GM19025 (cell line): Measurements from ENCODE around the gene ODF4.

Experiments
- ATAC-seq: cut with Tn5 transposase; IDR thresholded peaks from one replicate; pipeline ENCODE4 v1.9.1; 2021; ENCODE audit warnings: mild to moderate bottlenecking, low read depth, moderate library complexity; ENCODE audit not compliant: unreplicated experiment

ODF4 gene

DNA sequence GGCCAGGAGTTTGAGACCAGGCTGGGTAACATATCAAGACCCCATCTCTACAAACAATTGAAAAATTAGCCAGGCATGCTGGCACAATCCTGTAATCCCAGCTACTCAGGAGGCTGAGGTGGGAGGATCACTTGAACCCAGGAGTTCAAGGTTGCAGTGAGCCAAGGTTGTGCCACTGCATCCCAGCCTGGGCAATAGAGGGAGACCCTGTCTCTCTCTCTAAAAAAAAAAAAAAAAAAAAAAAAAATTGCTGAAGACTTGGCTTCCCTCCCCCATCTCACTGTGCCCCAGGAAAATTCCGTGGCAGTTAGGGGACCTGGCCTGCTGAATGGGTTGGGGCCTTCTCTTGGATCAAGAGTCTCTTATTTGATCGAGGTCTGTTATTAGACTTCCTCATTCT lies at the start of gene ODF4:
TSS of gene ODF4 (plus strand) at position 301 of the 400 bp plus-strand sequence. CDS start 212 bp downstream, outside the sequence.
- ATAC-seq = no peak

DNA sequence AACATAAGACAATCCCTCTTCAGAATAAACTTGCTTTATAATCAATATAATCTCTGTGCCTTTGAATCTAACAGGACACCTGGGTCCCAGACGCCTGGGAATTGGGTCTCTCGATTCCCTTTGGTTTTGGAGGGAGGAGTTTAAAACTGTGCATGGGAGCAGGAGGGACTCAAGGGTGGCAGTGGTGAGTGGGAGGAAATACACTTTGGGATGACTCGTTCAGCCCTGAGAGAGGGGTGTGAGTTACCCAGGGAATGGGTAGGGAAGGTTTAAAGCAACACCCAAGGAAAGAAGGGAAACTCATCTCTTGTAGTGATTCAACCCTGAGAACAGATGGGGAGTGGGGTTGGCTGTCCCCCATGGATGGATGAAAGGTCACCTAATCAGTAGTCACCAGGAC lies 49.6 kb upstream of the ODF4 start:
- no peak for ATAC-seq

- ATAC-seq = no peak
These were observed 46.8 kb upstream of the ODF4 start for GRCh38 chr17:8292639-8293395.

- ATAC-seq = no peak
These were observed 45.3 kb upstream of the ODF4 start for GRCh38 chr17:8294361-8294760.

GRCh38 chr17:8294814-8295316 lies 44.8 kb upstream of the ODF4 start:
- no peak for ATAC-seq

- no peak for ATAC-seq
These were observed 39.4 kb upstream of the ODF4 start for GRCh38 chr17:8300226-8300625.

- ATAC-seq = no peak
These were observed 38.9 kb upstream of the ODF4 start for GRCh38 chr17:8300627-8301242.

DNA sequence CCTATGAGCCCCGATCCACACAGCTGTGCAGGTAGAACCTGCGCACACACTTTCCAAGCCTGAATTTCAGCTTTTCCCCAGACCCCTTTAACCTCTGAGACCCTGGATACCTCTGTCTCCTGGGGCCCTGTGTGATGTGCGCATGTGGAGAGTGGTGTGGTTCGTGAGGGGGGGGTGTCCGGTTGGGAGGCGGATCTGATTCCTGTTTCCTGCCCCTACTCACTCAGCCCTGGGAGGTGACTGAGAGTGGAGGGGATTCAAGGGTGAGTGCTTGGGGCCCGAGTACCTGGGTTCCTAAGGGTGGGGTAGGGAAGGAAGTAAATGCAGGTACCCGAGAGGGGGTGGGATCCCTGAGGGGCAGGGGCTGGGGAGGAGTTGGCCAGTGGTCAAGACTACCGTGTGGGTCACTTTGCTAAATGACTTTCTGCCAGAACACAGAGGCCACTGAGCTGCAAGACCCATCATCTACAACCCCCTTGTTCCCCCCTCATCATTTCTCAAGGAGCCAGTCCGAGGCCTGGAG lies 29.0 kb upstream of the ODF4 start:
- no peak for ATAC-seq

- ATAC-seq = no peak
These were observed 28.4 kb upstream of the ODF4 start for GRCh38 chr17:8311131-8311790.

DNA sequence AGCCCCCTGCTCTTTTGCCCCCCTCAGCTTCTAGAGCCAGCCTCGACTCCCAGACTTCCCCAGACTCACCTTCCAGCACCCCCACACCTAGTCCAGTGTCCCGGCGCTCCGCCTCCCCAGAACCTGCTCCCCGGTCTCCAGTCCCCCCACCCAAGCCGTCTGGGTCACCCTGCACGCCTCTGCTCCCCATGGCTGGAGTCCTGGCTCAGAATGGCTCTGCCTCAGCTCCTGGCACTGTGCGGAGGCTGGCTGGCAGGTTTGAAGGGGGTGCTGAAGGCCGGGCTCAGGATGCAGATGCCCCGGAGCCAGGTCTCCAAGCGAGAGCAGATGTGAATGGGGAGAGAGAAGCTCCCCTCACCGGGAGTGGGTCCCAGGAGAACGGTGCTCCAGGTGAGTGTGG lies 27.4 kb upstream of the ODF4 start:
- no peak for ATAC-seq

DNA sequence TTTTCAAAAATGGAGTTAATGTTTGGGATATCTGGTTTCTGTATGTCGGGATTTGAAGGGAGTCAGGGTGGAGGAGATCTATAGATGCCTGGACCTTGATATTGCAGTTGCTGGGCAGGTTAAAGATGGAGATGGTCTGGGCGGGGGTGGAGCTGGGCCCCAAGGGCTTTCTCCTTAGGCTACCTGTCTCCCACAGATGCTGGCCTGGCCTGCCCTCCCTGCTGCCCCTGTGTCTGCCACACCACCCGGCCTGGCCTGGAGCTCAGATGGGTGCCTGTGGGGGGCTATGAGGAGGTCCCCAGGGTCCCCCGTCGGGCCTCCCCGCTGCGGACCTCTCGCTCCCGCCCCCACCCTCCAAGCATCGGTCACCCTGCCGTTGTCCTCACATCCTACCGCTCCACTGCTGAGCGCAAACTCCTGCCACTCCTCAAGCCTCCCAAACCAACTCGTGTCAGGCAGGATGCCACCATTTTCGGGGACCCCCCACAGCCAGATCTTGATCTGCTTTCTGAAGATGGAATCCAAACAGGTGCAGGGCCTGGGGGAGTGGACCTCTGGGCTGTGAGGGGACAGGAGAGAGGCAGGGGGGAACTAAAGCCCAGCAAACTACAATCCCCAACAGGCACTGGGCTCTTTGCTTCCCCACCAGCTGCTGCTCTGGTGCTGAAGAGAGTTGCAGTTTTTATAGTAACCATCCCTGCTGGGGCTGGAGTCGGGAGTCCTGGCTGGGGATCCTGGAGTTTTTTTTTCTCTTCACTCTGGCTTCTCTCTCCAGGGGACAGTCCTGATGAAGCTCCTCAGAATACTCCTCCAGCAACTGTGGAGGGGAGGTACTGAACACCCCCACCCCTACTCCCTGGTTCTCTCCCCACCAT lies 26.7 kb upstream of the ODF4 start:
- no peak for ATAC-seq

- ATAC-seq = no peak
These were observed 24.6 kb upstream of the ODF4 start for GRCh38 chr17:8314797-8315763.

DNA sequence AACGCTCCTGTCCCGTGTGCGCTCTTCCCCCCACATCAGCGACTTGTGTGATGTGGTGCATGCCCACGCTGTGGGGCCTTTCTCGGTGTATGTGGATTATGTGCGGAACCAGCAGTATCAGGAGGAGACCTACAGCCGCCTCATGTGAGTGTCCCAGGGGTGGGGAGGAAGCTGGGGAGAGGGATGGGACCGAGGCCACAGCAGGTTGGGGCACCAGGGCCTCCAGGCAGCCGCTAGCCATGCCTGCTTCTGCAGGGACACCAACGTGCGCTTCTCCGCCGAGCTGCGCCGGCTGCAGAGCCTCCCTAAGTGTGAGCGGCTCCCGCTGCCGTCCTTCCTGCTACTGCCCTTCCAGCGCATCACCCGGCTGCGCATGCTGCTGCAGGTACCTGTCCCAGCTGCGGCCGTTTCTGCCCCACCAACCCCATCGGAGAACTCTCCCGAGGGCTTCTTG lies 23.8 kb upstream of the ODF4 start:
- ATAC-seq = no peak

DNA sequence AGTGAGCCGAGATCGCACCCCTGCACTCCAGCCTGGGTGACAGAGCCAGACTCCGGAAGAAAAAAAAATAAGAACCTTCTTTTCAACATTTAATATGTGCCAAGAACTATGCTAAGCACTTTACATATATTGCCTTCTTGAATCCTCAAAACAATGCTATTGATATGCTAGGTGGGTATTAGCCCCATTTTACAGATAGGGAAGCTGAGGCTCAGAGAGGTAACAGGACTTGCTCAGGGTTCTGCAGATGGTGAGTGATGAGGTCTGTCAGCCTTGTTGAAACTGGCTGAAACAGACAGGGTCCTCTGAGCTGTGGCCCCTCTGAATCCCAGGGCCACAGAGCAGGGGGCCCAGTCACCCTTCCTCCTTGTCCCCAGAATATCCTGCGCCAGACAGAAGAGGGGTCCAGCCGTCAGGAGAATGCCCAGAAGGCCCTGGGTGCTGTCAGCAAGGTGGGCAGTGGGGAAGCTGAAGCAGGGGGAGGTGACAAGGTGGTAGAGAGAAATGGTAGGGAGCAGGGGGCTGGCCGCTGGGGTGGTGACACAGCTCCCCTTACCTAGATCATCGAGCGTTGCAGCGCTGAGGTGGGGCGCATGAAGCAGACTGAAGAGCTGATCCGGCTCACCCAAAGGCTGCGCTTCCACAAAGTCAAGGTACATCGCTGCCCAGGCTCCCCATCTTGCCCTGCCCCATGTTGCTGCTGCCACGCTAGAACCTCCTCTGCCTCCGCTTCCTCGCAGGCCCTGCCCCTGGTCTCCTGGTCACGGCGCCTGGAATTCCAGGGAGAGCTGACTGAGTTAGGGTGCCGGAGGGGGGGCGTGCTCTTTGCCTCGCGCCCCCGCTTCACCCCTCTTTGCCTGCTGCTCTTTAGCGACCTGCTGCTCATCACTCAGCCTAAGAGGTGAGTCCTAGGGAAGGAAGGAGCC lies 21.4 kb upstream of the ODF4 start:
- no peak for ATAC-seq

DNA sequence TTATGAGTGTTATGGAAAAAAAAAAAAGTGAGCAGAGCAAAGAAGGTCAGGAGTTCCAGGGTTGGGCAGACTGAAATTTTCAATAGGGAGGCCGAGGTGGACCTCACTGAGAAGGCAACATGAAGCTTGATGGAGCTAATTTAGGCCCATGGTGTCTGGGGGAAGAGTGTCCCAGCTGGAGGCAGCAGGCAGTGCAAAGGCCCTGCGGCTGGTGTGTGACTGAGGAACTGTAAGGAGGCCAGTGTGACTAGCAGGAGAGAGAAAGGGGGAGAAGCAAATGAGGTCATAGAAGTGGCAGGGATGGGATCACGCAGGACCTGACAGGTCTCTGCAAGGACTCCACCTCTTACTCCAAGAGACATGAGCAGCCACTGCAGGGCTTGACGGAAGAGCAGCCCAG lies 19.4 kb upstream of the ODF4 start:
- ATAC-seq = no peak

- ATAC-seq = no peak
These were observed 18.6 kb upstream of the ODF4 start for GRCh38 chr17:8320990-8321389.

DNA sequence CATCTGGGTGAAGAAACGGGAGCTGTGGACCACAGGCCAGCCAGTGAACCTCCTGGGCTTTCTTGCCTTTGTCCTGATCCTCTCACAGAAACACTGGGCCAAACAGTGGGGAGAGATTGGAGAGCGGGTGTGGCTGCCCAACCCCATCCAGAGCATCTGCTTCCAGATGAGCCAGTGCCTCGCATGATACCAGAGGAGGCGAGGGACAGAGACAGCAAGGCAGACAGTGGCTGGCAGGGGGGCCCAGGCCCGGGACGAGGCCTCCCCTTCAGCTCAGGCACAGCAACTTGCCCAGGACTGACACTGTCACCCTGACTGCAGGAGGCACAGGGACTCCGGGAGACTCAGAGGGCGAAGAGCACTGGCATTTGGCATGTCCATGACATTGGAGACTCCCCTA lies 17.6 kb upstream of the ODF4 start:
- no peak for ATAC-seq

GRCh38 chr17:8324132-8324531 lies 15.5 kb upstream of the ODF4 start:
- no peak for ATAC-seq
